K562 (cell line): Measurements from ENCODE around the gene CD226. TPM values are rescaled to one million over a fixed set of nuclear protein-coding genes. Genes with fewer than 3 reads are reported as not detected.

Source experiments
- ATAC-seq: fragments of 200-7000 bp; cut with Tn5 transposase; 3 replicates; pipeline ENCODE4 v1.9.1; 2020; ENCODE audit warnings: moderate library complexity
- BruUV-seq: library from RNA; stranded (reverse); fragments of 400-500 nt; replicated peaks from 2 replicates; lab custom pipeline; 2021; lab: Mats Ljungman, UMichigan
- CTCF ChIA-PET: fragments of 300-600 bp; formaldehyde crosslinking; extraction: SDS; loops from one replicate; lab custom pipeline; 2021; ENCODE audit warnings: low intra/inter-chr PET ratio; lab: Yijun Ruan, JAX
- POLR2A ChIA-PET: fragments of 300-600, 350-650 bp; sonication (Branson Sonifier 250); formaldehyde crosslinking; extraction: SDS; loops from one replicate; lab custom pipeline; 2021; ENCODE audit warnings: antibody characterized with exemption, inconsistent platforms; lab: Yijun Ruan, JAX
- DNase-seq, 4 experiments: peaks; one replicate each; pipeline versions ENCODE4 v3.0.0 to v3.0.0-alpha.2; 2011 to 2018; ENCODE audit warnings: low spot score in 3 of 4, mixed read lengths in 3 of 4; ENCODE audit errors: extremely low read depth in 1 of 4
- FAIRE-seq: peaks from 2 replicates; lab custom pipeline; 2011; peaks lifted over from hg19 to GRCh38; lab: Jason Lieb, UNC
- H2AFZ ChIP-seq: 2 replicates; pipeline ENCODE4 v1.6.0; 2011; ENCODE audit warnings: low read depth, low read length, control low read depth, inconsistent platforms
- H3K27ac ChIP-seq: fragments of 200-600 bp; 3 replicates; pipeline ENCODE4 v1.8.0; 2011; ENCODE audit warnings: low read depth, mild to moderate bottlenecking, control low read depth, inconsistent platforms, low read length, moderate library complexity, mixed read lengths; ENCODE audit errors: extremely low read depth
- H3K27me3 ChIP-seq, 2 experiments: fragments of 300-600 bp in 1 of 2; 2 replicates in 1 of 2; 3 replicates in 1 of 2; pipeline versions ENCODE4 v1.6.0 to v1.8.0; 2011; ENCODE audit warnings: inconsistent platforms in 2 of 2, low read length in 2 of 2, mild to moderate bottlenecking in 1 of 2, mixed read lengths in 1 of 2, moderate library complexity in 1 of 2; ENCODE audit not compliant: control insufficient read depth in 2 of 2, insufficient read depth in 2 of 2
- H3K36me3 ChIP-seq: fragments of 300-600 bp; 3 replicates; pipeline ENCODE4 v1.8.0; 2011; ENCODE audit warnings: mild to moderate bottlenecking, low read length, inconsistent platforms; ENCODE audit not compliant: control insufficient read depth, insufficient read depth
- H3K4me1 ChIP-seq, 2 experiments: fragments of 200-600 bp in 1 of 2; replicated peaks in 1 of 2; 2 replicates in 1 of 2; 3 replicates in 1 of 2; pipeline versions ENCODE4 v1.5.1 to v1.8.0; 2011; ENCODE audit warnings: inconsistent platforms in 2 of 2, low read length in 2 of 2, mild to moderate bottlenecking in 1 of 2, mixed read lengths in 1 of 2, moderate library complexity in 1 of 2; ENCODE audit not compliant: control insufficient read depth in 2 of 2, insufficient read depth in 2 of 2
- H3K4me2 ChIP-seq: 2 replicates; pipeline ENCODE4 v1.6.1; 2011; ENCODE audit warnings: low read length, control low read depth, inconsistent platforms, mixed read lengths; ENCODE audit not compliant: insufficient read depth
- H3K4me3 ChIP-seq: fragments of 200-600 bp; sonication (generic), shearing (Covaris generic); 2 replicates; pipeline ENCODE4 v1.5.1; 2016; ENCODE audit warnings: control low read depth, inconsistent platforms
- H3K79me2 ChIP-seq: fragments of 200-600 bp; 3 replicates; pipeline ENCODE4 v1.8.0; 2011; ENCODE audit warnings: low read length, inconsistent platforms; ENCODE audit not compliant: control insufficient read depth, insufficient read depth
- H3K9ac ChIP-seq, 2 experiments: 2 replicates each; pipeline versions ENCODE4 v1.6.0 to v1.6.1; 2011; ENCODE audit warnings: low read depth in 2 of 2, low read length in 2 of 2, control low read depth in 1 of 2, inconsistent platforms in 1 of 2, mild to moderate bottlenecking in 1 of 2, mixed read lengths in 1 of 2; ENCODE audit not compliant: insufficient read depth in 1 of 2
- H3K9me1 ChIP-seq: one replicate; pipeline ENCODE4 v1.6.0; 2011; ENCODE audit warnings: inconsistent platforms, mild to moderate bottlenecking, low read length, moderate library complexity; ENCODE audit not compliant: control insufficient read depth, insufficient read depth
- H3K9me3 ChIP-seq: replicated peaks from 2 replicates; pipeline ENCODE4 v1.5.1; 2011; ENCODE audit warnings: low read depth, low read length, inconsistent platforms; ENCODE audit not compliant: control insufficient read depth, insufficient read depth
- H4K20me1 ChIP-seq: replicated peaks from 2 replicates; pipeline ENCODE4 v1.6.1; 2011; ENCODE audit warnings: low read length, inconsistent platforms, mixed read lengths; ENCODE audit not compliant: control insufficient read depth, insufficient read depth
- ARID2 ChIP-seq: fragments of 450-650 bp; IDR thresholded peaks from 2 replicates; pipeline ENCODE4 v1.6.1; 2017; ENCODE audit warnings: antibody characterized with exemption, mild to moderate bottlenecking
- COPS2 ChIP-seq: fragments of 450-650 bp; conservative IDR thresholded peaks from 2 replicates; pipeline ENCODE4 v1.6.1; 2016; ENCODE audit warnings: mild to moderate bottlenecking, moderate library complexity
- FIP1L1 ChIP-seq: fragments of 200-400 bp; formaldehyde crosslinking; IDR thresholded peaks from 2 replicates; pipeline ENCODE4 v1.6.1; 2018; ENCODE audit warnings: mild to moderate bottlenecking, low read depth, low read length; ENCODE audit not compliant: poor library complexity, severe bottlenecking
- FOXM1 ChIP-seq, 2 experiments: fragments of 450-650 bp in 1 of 2; sonication (generic) in 1 of 2; formaldehyde crosslinking in 1 of 2; IDR thresholded peaks; 2 replicates each; pipeline versions ENCODE4 v1.6.1 to v1.9.0; 2017 to 2022; ENCODE audit warnings: low read depth in 2 of 2, mild to moderate bottlenecking in 2 of 2, missing genetic modification reagents in 1 of 2, moderate library complexity in 1 of 2
- MBD2 ChIP-seq: sonication (generic); IDR thresholded peaks from 2 replicates; pipeline ENCODE4 v1.6.1; 2016; ENCODE audit warnings: low read depth, borderline replicate concordance
- PRMT5 ChIP-seq: sonication (generic); formaldehyde crosslinking; IDR thresholded peaks from 2 replicates; pipeline ENCODE4 v1.5.0; 2020; ENCODE audit warnings: missing genetic modification reagents
- SMC3 ChIP-seq: conservative IDR thresholded peaks from 2 replicates; pipeline ENCODE4 v1.6.1; 2011; ENCODE audit warnings: low read depth, low read length, improper control_type of control experiment; ENCODE audit not compliant: insufficient read depth
- ZNF764 ChIP-seq: fragments of 250-450 bp; sonication (Bioruptor Pico); IDR thresholded peaks from 2 replicates; pipeline ENCODE4 v1.4.0; 2020; ENCODE audit warnings: low read depth, mild to moderate bottlenecking, moderate library complexity
- WGBS: fragments of 100-300 bp; shearing (Covaris generic); methylation state at CpG from one replicate; pipeline ENCODE4 v1.1.6; 2016; ENCODE audit warnings: low coverage, mixed read lengths; ENCODE audit not compliant: insufficient coverage; ENCODE audit errors: missing lambda C conversion rate; 5-methylcytosine and 5-hydroxymethylcytosine counted together
- in situ Hi-C: fragments of 300-500 bp; cut with MboI; formaldehyde crosslinking; loops from 4 replicates; pipeline ENCODE4 v1.15.0; 2018; ENCODE audit warnings: inconsistent platforms, mixed read lengths
- intact Hi-C: fragments of 100-400 bp; cut with micrococcal nuclease; formaldehyde crosslinking; loops from 2 replicates; pipeline ENCODE4 v1.14.2; 2022
- polyA plus RNA-seq, 8 experiments: library from polyadenylated mRNA; depleted of rRNA in 4 of 8; stranded (reverse) in 5 of 8; unstranded in 3 of 8; fragments of >200 nt; fragmentation: Nextera tagmentation in 2 of 8; fragmentation: Illumina TruSeq in 1 of 8; extraction: Ambion mirVana in 2 of 8; extraction: Trizol in 1 of 8; gene quantifications; 2 replicates each; pipeline versions ENCODE4 v1.2.1 to v1.2.3, GENCODE V29; 2011 to 2014; ENCODE audit warnings: inconsistent platforms in 1 of 8, missing spikeins in 1 of 8
- total RNA-seq, 7 experiments: library from RNA; depleted of rRNA in 6 of 7; stranded (reverse); fragments of >200 nt in 6 of 7; fragmentation: Illumina TruSeq in 2 of 7; extraction: Trizol in 2 of 7; gene quantifications; 2 replicates each; pipeline versions ENCODE4 v1.2.1 to v1.2.3, GENCODE V29; 2011 to 2021; ENCODE audit warnings: low replicate concordance in 1 of 7
- TF ChIP-seq, protein P1 (sequence below): fragments of 250-450 bp; sonication (Bioruptor Pico); IDR thresholded peaks from 2 replicates; pipeline ENCODE4 v1.8.0; 2022; ENCODE audit warnings: moderate library complexity, mild to moderate bottlenecking, inconsistent platforms
- TF ChIP-seq, protein P2 (sequence below), 2 experiments: fragments of 450-650 bp in 1 of 2; sonication (generic) in 1 of 2; formaldehyde crosslinking in 1 of 2; IDR thresholded peaks; 2 replicates each; pipeline versions ENCODE4 v1.7.1 to v1.9.0; 2016 to 2022; ENCODE audit warnings: inconsistent platforms in 1 of 2, mild to moderate bottlenecking in 1 of 2, missing genetic modification reagents in 1 of 2

CD226 gene
- total and polyA plus RNA-seq, 9 of the 15 experiments (the other 6 are each of a cell fraction or from before 2014, with no cell fraction given): 0.32 to 1.7 (median 0.80) TPM

DNA sequence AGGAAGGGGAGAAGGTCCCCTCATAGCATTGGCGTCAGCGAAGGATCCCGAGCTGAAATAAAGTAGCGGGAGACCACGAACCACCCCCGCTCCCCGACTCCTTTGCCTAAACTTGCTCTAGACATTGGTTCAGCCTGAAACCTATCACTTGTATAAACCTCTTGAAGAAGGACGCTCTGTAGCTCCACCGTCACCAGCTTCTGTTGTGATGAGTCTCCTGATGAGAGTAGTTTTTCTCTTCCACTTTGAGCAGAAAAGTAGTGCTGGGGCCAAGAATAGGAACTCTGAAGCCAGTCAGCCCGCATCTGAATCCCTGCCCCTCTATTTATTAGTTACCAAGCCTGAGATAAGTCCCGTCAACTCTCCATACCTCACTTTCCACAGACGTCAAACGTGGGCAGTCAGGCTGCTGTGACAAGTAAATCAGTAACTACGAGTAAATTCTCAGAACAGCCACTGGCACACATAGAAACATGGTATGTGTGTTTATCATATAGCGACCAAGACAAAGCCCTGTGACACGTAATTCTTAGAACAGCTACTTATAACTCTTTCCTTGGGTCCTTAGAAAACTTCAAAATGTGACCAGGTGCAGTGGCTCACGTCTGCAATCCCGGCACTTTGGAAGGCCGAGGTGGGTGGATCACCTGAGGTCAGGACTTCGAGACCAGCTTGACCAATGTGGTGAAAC lies 61.7 kb downstream of the CD226 start:
- POLR2A ChIA-PET: interaction anchor here (0.7 kb wide), 1 partner anchor 44 kb away, joined by 4 read pairs; no protein-coding TSS in a partner anchor
- no peak for TF ChIP-seq FIP1L1
- TF ChIP-seq COPS2: no peak
- TF ChIP-seq ZNF764: no peak
- TF ChIP-seq, protein P1, sequence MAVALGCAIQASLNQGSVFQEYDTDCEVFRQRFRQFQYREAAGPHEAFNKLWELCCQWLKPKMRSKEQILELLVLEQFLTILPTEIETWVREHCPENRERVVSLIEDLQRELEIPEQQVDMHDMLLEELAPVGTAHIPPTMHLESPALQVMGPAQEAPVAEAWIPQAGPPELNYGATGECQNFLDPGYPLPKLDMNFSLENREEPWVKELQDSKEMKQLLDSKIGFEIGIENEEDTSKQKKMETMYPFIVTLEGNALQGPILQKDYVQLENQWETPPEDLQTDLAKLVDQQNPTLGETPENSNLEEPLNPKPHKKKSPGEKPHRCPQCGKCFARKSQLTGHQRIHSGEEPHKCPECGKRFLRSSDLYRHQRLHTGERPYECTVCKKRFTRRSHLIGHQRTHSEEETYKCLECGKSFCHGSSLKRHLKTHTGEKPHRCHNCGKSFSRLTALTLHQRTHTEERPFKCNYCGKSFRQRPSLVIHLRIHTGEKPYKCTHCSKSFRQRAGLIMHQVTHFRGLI: no peak
- no peak for TF ChIP-seq PRMT5 (CRISPR knock-in tag)
- TF ChIP-seq MBD2: no peak
- no peak for TF ChIP-seq SMC3
- TF ChIP-seq ARID2: no peak
- no peak for TF ChIP-seq FOXM1 (IDR thresholded peaks at IDR 0.05; ENCODE audit: low read depth)
- TF ChIP-seq FOXM1 (CRISPR knock-in tag; IDR thresholded peaks at IDR 0.05; ENCODE audit: low read depth): no peak
- TF ChIP-seq, protein P2, sequence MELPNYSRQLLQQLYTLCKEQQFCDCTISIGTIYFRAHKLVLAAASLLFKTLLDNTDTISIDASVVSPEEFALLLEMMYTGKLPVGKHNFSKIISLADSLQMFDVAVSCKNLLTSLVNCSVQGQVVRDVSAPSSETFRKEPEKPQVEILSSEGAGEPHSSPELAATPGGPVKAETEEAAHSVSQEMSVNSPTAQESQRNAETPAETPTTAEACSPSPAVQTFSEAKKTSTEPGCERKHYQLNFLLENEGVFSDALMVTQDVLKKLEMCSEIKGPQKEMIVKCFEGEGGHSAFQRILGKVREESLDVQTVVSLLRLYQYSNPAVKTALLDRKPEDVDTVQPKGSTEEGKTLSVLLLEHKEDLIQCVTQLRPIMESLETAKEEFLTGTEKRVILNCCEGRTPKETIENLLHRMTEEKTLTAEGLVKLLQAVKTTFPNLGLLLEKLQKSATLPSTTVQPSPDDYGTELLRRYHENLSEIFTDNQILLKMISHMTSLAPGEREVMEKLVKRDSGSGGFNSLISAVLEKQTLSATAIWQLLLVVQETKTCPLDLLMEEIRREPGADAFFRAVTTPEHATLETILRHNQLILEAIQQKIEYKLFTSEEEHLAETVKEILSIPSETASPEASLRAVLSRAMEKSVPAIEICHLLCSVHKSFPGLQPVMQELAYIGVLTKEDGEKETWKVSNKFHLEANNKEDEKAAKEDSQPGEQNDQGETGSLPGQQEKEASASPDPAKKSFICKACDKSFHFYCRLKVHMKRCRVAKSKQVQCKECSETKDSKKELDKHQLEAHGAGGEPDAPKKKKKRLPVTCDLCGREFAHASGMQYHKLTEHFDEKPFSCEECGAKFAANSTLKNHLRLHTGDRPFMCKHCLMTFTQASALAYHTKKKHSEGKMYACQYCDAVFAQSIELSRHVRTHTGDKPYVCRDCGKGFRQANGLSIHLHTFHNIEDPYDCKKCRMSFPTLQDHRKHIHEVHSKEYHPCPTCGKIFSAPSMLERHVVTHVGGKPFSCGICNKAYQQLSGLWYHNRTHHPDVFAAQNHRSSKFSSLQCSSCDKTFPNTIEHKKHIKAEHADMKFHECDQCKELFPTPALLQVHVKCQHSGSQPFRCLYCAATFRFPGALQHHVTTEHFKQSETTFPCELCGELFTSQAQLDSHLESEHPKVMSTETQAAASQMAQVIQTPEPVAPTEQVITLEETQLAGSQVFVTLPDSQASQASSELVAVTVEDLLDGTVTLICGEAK (IDR thresholded peaks at IDR 0.05): no peak
- TF ChIP-seq, protein P2 (CRISPR knock-in tag; IDR thresholded peaks at IDR 0.05): no peak

More for the DNA sequence above, 61.7 kb downstream of the CD226 start:
- Histone ChIP-seq H3K4me1 (no peaks in the 10 kb centered on the region), H3K4me2 (no peak overlapping the region), H3K9me1 (no peaks in the 10 kb centered on the region), H3K9ac (no peak overlapping the region), H3K27me3 (no peaks in the 10 kb centered on the region), H3K4me3 (no peak overlapping the region), H3K36me3 (no peaks in the 10 kb centered on the region), H2AFZ (0 out of 2 replicates have a peak overlapping the region, but pooled peaks have one; percentile 24), H4K20me1 (no peaks in the 10 kb centered on the region), H3K27ac (no peak overlapping the region), H3K9me3 (no peaks in the 10 kb centered on the region), H3K79me2 (no peaks in the 10 kb centered on the region)
- no peak for DNase-seq
- CTCF ChIA-PET: no interaction called here
- no peak for FAIRE-seq
- ATAC-seq: no peak
- in situ Hi-C loops (no loop called here), intact Hi-C loops (no loop called here)
- BruUV-seq: no TSS peak
- WGBS: 25% methylated on average over 19 of the region's 20 CpGs
